Measurements from ENCODE around the gene IL1A. TPM values are rescaled to one million over a fixed set of nuclear protein-coding genes. Genes with fewer than 3 reads are reported as not detected.

Gene IL1A
- total RNA-seq, 1 donor from 2014 or later, result not detected

DNA sequence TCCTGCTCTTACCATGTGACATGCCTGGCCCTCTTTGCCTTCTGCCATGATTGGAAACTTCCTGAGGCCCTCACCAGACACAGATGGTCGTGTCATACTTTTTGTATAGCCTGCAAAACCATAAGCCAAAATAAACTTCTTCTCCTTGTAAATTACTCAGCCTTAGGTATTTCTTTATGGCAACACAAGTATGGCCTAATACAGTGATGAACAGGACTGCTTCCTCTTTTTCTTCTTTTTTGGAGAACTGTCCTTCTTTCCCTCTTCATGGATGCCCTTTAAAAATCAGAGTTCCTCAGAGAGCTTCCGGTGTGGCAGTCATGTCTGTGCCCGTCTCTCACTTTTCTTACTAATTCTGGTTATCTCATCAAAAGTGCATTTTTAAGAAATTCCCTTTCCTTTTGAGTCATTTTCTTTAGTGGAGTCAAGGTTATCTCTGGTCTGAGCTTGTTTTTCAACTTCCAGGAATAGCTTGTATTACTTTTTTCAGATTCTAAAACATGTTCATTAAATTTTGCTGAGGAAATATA, 9.2 kb upstream of the IL1A start:
- DNase-seq (ENCODE audit: low read depth in 2 of 2), result no peak

DNA sequence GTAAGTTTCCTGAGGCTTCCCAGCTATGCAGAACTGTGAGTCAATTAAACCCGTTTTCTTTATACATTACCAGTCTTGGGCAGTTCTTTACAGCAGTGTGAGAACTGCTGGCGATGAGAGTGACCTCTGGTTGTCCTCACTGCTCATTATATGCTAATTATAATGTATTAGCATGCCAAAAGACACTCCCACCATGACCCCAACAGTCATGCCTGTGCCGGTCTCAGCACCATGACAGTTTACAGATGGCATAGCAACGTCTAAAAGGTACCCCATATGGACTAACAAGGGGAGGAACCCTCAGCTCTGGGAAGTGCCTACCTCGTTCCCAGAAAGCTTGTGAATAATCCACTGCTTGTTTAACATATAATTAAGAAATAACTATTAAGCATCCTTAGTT, 8.1 kb upstream of the IL1A start:
- DNase-seq (ENCODE audit: low read depth in 2 of 2), result no peak

DNA sequence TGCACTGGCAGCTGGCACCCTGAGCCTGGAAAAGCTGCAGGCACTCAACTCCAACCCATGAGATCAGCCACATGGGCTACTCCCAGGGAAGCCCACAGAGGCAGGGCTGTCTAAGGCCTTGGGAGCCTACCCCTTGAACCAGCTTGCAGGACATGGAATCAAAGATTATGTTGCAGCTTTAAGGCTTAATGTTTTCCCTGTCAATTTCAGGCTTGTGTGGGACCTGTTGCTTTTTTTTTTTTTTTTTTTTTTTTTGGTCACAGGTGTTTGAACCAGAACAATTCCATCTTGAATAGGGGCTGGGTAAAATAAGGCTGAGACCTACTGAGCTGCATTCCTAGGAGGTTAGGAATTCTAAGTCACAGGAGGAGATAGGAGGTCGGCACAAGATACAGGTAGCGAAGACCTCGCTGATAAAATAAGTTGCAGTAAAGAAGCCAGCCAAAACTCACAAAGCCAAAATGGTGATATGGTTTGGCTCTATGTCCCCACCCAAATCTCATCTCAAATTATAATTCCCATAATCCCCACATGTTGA, 7.5 kb upstream of the IL1A start:
- DNase-seq (ENCODE audit: low read depth in 2 of 2), result no peak

- no peak for DNase-seq (ENCODE audit: low read depth in 2 of 2)
Measured at GRCh38 chr2:112791019-112791418, 6.7 kb upstream of the IL1A start.

DNA sequence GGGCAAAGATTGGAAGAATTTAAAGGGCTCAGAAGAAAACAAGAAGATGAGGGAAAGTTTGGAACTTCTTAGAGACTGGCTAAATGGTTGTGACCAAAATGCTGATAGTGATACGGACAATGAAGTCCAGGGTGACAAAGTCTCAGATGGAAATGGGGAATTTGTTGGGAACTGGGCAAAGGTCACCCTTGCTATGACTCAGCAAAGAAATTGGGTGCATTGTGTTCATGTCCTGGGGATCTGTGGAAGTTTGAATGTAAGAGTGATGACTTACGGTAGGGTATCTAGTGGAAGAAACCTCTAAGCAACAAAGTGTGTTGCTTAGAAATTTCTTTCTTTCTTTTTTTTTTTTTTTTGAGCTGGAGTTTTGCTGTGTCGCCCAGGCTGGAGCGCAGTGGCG, 6.0 kb upstream of the IL1A start:
- DNase-seq (ENCODE audit: low read depth in 2 of 2), result no peak

- no peak for DNase-seq (ENCODE audit: low read depth in 2 of 2)
Measured at GRCh38 chr2:112789186-112789585, 4.9 kb upstream of the IL1A start.

GRCh38 chr2:112788653-112789052, 4.4 kb upstream of the IL1A start:
- DNase-seq (ENCODE audit: low read depth in 2 of 2), result no peak

DNA sequence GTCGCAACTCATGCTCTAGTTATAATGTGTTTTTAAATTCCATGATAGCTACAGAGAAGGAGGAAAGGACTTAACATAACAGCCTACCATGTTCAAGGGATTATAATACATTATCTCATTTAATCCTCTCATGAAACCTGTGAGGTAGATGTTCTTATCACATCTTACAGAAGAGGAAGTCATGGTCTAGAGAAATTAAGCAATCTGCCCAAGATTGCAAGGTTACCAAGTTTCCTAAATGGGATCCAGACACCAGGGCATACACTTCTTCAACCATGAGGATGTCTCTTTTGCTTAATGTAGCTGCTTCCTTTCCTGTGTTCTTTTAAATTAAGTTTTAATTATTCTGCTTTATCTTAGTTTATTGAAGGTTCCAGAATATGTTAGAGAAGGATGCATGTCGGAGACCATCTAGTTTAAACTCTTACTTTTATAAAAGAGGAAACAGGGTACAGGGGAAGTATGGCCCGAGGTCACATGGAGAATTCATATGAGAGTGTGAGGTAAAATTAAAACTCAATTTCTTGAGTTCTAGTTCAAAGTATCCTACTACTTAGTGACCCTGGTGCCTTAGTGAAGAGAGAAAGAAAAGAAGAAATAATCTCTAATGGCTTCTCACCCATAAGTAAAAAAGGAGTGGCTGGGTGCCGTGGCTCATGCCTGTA, 3.6 kb upstream of the IL1A start:
- DNase-seq (ENCODE audit: low read depth in 2 of 2), result no peak

DNA sequence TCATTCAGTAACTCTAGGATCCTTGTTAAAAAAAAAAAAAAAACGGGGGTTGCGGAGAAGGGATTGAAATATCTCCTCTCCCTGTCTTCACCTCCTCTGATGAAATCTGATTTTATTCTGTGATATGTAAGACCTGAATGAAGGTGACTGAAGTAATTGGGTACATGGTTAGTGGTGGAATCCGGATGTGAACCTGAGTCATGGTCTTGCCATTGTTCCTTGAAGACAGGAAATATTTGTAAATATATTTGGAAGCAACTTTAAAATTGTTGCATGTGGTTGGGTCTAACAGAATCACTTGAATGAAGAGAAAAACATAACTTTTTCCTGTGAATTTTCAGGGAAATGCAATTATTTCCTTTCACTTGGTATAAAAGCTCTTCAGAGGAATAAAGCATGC, 3.0 kb upstream of the IL1A start:
- DNase-seq (ENCODE audit: low read depth in 2 of 2), result peak in 1 of 2 donors; percentile 74

GRCh38 chr2:112783187-112783714, 1.0 kb downstream of the IL1A start:
- DNase-seq (ENCODE audit: low read depth in 2 of 2), result peak; percentile 60 to 69

DNA sequence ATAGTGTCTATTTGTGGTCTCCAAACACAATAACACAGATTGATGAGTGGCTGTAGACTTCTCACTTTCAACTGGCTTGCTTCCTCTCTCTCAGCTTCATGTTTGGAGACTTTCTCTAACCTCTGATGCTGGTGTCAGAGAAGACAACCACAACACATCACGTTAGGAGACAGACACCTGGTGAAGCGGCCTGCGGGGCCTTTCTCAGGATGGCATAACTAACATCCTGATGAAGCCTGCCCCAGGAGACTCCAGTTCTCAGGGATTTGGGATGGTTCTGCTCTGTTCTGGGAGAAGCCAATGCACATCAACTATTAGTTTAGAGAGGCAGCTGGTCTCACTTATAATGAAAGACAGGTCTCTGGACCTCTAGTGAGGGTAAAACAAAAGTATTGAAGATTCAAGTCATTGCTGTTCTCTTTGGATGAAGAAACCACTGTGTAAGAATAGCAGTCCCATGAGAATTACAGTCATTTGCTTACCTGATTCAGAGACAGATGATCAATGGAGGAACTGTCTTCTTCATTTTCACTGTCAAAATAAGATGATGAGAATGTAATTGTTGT, 2.0 kb downstream of the IL1A start:
- DNase-seq (ENCODE audit: low read depth in 2 of 2), result no peak

DNA sequence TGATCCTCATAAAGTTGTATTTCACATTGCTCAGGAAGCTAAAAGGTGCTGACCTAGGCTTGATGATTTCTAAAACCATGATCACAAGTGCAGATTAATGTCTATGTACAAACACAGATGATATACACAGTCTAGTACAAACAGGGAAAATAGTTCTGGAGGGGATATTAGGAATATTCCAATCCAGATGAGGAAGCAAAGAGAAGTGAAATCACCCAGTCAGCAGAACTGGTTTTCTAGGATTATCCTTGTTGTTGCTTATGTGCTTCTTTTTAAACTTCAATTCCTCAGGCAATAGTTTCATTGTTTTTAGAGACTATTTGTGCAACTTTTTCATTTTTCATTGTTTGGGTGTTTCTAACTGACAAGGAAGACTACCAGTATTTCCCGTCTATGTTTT, 4.7 kb downstream of the IL1A start:
- no peak for DNase-seq (ENCODE audit: low read depth in 2 of 2)

DNA sequence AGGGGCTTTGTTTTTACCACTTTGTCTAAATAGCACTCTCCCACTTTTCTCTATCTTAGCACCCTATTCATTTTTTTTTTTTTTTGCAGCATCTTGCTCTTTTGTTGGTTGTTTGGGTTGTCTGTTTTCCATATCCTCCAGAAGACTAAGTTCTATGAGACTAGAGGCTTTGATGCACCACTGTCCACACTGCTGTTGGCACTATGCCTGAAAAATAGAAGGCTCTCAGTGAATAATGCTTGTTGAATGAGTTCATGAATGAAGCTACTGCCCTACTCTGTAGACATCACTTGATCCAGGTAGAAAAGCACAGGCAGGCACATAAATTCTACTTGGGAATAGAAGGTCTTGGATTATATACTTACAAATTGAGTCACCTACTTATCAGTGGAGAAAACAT, 7.3 kb downstream of the IL1A start:
- DNase-seq (ENCODE audit: low read depth in 2 of 2), result no peak

GRCh38 chr2:112776113-112776512, 8.2 kb downstream of the IL1A start:
- DNase-seq (ENCODE audit: low read depth in 2 of 2), result no peak

DNA sequence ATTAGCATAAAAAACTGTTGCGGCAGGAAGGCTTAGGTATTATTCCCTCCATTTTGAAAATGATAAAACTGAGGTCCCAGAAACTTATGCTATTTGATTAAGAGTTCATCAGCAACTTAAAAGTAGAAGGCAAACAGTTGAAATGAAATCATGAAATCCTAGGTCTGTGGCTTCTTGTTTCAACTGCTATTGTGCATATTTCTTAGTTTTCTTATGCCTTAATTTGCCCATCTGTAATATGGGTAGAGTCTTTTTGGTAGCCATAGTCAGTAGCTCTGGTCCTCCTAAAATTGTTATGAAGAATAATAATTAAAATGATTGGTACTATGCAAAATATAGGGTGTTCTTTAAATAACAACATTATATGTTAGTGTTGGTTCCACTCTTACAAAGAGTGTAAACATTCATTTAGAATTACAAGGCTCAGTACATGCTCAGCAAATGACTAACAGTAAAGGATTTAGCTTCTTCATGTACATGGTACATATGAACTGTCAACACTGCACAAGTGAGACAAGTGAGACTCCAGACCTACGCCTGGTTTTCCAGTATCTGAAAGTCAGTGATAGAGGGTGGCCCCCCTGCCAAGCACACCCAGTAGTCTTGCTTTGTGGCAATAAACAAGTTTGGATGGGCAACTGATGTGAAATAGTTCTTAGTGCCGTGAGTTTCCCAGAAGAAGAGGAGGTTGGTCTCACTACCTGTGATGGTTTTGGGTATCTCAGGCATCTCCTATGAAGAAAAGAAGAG, 9.6 kb downstream of the IL1A start:
- no peak for DNase-seq (ENCODE audit: low read depth in 2 of 2)

- no peak for DNase-seq (ENCODE audit: low read depth in 2 of 2)
Measured at GRCh38 chr2:112773556-112773955, 10.7 kb downstream of the IL1A start.

GRCh38 chr2:112772911-112773475, 11.3 kb downstream of the IL1A start:
- DNase-seq (ENCODE audit: low read depth in 2 of 2), result no peak

- no peak for DNase-seq (ENCODE audit: low read depth in 2 of 2)
Measured at GRCh38 chr2:112772322-112772721, 12.0 kb downstream of the IL1A start.

GRCh38 chr2:112768432-112768831, 15.9 kb downstream of the IL1A start:
- no peak for DNase-seq (ENCODE audit: low read depth in 2 of 2)

DNA sequence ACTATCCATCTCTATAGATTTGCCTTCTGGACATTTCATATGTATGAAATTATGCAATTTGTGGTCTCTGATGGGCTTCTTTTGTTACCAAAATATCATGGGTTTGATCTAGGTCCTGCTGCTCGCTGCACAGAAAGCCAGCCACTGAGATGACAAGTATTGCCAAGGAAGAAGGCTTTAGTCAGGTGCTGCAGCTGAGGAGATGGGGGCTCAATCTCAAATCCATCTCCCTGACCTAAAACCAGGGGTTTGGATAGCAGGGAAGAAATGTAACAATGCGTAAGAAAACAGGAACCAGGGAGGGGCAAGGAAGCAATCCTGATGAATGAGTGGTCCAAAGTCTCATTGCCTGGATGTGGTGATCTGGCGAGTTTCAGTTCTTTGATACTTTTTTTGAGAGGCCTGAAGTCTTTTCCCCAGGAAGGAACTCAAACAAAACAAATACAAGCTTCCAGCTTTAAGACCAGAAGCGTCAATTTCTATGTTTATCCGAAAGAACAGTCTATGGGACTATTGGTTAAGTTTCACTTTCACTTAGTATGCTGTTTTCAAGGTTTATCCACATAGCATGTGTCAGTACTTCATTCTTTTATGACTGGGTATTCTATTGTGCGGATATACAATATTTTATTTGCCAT, 16.5 kb downstream of the IL1A start:
- peak in 1 of 2 donors; percentile 45 for DNase-seq (ENCODE audit: low read depth in 2 of 2)

DNA sequence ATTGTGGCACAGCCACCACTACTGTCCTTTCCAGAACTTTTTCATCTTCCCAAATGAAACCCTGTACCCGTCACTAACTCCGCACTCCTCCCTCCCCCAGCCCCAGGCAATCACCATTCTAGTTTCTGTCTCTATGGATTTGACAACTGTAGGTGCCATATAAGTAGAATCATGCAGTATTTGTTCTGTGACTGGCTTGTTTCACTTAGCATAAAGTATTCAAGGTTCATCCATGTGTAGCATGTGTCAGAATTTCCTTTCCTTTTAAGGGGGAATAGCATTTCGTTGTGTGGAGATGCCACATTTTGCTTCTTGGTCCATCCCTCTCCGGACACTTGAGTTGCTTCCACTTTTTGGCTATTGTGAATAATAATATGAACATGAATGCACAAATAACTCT, 19.0 kb downstream of the IL1A start:
- no peak for DNase-seq (ENCODE audit: low read depth in 2 of 2)
